ENCODE results near the gene FOS.

DNA sequence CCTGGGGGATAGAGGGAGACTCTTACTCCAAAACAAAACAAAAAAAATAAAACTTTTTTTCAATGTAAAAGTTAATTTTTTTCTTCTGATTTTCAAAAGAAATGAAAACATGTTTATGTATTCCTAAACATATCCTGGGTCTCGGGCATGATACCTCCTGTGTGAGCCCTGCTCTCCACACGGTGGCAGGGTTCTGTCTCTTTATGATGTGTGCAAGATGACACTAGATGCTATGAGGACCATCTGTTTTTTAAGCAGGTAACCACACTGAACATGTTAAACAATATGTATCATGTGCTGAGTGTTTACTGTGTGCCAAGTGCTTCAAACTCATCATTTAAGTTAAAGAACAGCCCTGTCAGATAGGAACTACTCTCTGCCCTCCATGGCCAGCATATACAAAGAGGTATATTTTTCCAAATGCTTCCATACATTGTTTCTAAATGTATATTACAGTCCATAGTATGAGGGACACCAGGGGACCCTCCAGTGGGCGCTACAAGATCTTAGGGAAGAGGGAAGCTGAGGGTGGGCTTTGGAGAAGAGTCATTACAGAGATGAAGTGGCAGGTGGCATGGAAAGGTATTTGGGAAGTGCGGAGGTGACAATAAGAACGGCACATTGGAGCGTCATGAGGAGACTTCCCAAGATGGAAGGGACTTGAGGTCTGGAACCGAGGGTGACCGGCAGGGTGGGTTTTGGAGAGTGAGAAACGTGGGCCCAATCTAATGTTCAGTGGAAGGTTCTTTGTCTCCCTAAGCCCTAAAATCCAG lies 28.5 kb downstream of the FOS start:
- TF ChIP-seq, protein P1, sequence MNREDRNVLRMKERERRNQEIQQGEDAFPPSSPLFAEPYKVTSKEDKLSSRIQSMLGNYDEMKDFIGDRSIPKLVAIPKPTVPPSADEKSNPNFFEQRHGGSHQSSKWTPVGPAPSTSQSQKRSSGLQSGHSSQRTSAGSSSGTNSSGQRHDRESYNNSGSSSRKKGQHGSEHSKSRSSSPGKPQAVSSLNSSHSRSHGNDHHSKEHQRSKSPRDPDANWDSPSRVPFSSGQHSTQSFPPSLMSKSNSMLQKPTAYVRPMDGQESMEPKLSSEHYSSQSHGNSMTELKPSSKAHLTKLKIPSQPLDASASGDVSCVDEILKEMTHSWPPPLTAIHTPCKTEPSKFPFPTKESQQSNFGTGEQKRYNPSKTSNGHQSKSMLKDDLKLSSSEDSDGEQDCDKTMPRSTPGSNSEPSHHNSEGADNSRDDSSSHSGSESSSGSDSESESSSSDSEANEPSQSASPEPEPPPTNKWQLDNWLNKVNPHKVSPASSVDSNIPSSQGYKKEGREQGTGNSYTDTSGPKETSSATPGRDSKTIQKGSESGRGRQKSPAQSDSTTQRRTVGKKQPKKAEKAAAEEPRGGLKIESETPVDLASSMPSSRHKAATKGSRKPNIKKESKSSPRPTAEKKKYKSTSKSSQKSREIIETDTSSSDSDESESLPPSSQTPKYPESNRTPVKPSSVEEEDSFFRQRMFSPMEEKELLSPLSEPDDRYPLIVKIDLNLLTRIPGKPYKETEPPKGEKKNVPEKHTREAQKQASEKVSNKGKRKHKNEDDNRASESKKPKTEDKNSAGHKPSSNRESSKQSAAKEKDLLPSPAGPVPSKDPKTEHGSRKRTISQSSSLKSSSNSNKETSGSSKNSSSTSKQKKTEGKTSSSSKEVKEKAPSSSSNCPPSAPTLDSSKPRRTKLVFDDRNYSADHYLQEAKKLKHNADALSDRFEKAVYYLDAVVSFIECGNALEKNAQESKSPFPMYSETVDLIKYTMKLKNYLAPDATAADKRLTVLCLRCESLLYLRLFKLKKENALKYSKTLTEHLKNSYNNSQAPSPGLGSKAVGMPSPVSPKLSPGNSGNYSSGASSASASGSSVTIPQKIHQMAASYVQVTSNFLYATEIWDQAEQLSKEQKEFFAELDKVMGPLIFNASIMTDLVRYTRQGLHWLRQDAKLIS (CRISPR knock-in tag; IDR thresholded peaks at IDR 0.05; ENCODE audit: borderline replicate concordance) = no peak
- TF ChIP-seq, protein P2, sequence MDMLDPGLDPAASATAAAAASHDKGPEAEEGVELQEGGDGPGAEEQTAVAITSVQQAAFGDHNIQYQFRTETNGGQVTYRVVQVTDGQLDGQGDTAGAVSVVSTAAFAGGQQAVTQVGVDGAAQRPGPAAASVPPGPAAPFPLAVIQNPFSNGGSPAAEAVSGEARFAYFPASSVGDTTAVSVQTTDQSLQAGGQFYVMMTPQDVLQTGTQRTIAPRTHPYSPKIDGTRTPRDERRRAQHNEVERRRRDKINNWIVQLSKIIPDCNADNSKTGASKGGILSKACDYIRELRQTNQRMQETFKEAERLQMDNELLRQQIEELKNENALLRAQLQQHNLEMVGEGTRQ (CRISPR knock-in tag; IDR thresholded peaks at IDR 0.05) = no peak
- TF ChIP-seq, protein P3, sequence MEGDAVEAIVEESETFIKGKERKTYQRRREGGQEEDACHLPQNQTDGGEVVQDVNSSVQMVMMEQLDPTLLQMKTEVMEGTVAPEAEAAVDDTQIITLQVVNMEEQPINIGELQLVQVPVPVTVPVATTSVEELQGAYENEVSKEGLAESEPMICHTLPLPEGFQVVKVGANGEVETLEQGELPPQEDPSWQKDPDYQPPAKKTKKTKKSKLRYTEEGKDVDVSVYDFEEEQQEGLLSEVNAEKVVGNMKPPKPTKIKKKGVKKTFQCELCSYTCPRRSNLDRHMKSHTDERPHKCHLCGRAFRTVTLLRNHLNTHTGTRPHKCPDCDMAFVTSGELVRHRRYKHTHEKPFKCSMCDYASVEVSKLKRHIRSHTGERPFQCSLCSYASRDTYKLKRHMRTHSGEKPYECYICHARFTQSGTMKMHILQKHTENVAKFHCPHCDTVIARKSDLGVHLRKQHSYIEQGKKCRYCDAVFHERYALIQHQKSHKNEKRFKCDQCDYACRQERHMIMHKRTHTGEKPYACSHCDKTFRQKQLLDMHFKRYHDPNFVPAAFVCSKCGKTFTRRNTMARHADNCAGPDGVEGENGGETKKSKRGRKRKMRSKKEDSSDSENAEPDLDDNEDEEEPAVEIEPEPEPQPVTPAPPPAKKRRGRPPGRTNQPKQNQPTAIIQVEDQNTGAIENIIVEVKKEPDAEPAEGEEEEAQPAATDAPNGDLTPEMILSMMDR (IDR thresholded peaks at IDR 0.05) = no peak
- TF ChIP-seq, protein P4, sequence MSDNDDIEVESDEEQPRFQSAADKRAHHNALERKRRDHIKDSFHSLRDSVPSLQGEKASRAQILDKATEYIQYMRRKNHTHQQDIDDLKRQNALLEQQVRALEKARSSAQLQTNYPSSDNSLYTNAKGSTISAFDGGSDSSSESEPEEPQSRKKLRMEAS (CRISPR knock-in tag; IDR thresholded peaks at IDR 0.05) = no peak
- no peak for TF ChIP-seq SMAD4 (CRISPR knock-in tag; IDR thresholded peaks at IDR 0.05)
- TF ChIP-seq NFYB (CRISPR knock-in tag; conservative IDR thresholded peaks at IDR 0.05; ENCODE audit: low read depth) = no peak
- TF ChIP-seq NR3C1 (CRISPR knock-in tag; conservative IDR thresholded peaks at IDR 0.05; ENCODE audit: low read depth) = no peak
- TF ChIP-seq, protein P5, sequence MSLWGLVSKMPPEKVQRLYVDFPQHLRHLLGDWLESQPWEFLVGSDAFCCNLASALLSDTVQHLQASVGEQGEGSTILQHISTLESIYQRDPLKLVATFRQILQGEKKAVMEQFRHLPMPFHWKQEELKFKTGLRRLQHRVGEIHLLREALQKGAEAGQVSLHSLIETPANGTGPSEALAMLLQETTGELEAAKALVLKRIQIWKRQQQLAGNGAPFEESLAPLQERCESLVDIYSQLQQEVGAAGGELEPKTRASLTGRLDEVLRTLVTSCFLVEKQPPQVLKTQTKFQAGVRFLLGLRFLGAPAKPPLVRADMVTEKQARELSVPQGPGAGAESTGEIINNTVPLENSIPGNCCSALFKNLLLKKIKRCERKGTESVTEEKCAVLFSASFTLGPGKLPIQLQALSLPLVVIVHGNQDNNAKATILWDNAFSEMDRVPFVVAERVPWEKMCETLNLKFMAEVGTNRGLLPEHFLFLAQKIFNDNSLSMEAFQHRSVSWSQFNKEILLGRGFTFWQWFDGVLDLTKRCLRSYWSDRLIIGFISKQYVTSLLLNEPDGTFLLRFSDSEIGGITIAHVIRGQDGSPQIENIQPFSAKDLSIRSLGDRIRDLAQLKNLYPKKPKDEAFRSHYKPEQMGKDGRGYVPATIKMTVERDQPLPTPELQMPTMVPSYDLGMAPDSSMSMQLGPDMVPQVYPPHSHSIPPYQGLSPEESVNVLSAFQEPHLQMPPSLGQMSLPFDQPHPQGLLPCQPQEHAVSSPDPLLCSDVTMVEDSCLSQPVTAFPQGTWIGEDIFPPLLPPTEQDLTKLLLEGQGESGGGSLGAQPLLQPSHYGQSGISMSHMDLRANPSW (CRISPR knock-in tag; conservative IDR thresholded peaks at IDR 0.05; ENCODE audit: low read depth) = no peak
- TF ChIP-seq JUN (CRISPR knock-in tag; IDR thresholded peaks at IDR 0.05) = no peak
- TF ChIP-seq NR2C2 (CRISPR knock-in tag; IDR thresholded peaks at IDR 0.05) = no peak
- no peak for TF ChIP-seq ZNF317 (CRISPR knock-in tag; IDR thresholded peaks at IDR 0.05; ENCODE audit: borderline replicate concordance, low read depth)

Data from WTC11 (cell line).